Stimulated activated CD8-positive, alpha-beta memory T cell treated with anti-CD3 and anti-CD28 coated beads, Interleukin-12 subunit alpha, Interleukin-12 subunit beta, amount 100 ng/mL, for 24 hours (primary cell): ENCODE measurements around the gene RNF111.
"Not testable (repeated sequence)": the region's sequence is repeated elsewhere in the genome, so short reads cannot be mapped to it uniquely, and the experiment has no call there.

Source experiments
- DNase-seq: peaks from one replicate; pipeline ENCODE4 v3.0.0-alpha.2; 2020; ENCODE audit errors: extremely low read depth

The RNF111 gene

GRCh38 chr15:59133929-59134427 is 146.5 kb downstream of the RNF111 start:
- no peak for DNase-seq

- DNase-seq, result no peak
These were observed 150.1 kb downstream of the RNF111 start for GRCh38 chr15:59137566-59137965.

- DNase-seq, result no peak
These were observed 150.8 kb downstream of the RNF111 start for GRCh38 chr15:59138243-59138642.

DNA sequence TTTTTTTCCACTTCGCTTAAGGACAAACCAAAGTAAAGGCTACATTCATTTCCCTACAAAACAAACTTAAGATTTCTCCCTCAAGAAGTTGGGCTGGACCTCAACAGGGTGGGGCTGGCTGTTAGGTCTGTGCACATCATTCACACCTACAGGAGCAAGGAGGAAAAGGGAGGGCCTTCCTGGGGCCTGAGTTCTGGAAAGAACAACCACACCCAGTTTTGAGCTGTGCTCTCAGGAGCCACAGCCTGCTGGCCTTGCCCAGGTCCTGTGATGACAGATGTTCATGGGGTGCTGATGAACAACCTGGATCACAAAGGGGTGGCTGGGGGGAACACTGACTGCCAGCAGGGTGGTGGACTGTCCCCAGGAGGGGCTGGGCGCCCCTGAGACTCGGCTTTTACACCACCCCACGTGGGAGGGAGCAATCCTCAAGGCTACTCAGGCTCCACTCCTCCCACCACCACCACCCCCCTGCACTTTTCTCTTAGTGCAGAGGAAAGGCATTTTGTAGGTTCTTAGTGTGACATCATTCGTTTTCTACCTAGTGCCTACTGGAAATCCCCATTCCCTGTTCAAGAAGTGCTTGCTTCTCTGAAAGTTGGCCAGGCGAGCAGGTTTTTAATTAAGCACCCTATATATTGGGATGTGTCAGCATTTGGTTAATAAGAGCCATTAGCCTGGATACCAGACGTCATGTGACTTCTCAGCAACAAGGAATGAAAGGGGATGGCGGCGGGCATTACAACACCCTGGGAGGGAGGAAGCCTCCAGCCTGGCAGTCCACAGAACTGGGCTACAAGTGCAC is 153.2 kb downstream of the RNF111 start:
- no peak for DNase-seq

GRCh38 chr15:59143281-59143680 is 155.8 kb downstream of the RNF111 start:
- no peak for DNase-seq

GRCh38 chr15:59144594-59144993 is 157.1 kb downstream of the RNF111 start:
- DNase-seq, result not testable (repeated sequence)
